Activated naive CD4-positive, alpha-beta T cell treated with anti-CD3 and anti-CD28 coated beads, Interleukin-2, amount 50 U/mL, for 72 hours (primary cell): Measurements from ENCODE around the gene CHST12. TPM values are rescaled to one million over a fixed set of nuclear protein-coding genes. Genes with fewer than 3 reads are reported as not detected.
"Not testable (repeated sequence)": the region's sequence is repeated elsewhere in the genome, so short reads cannot be mapped to it uniquely, and the experiment has no call there.

ENCODE experiments used
- ATAC-seq, 2 donors: fragments of 150-1000 bp; cut with Tn5 transposase; 2 replicates each; pipeline ENCODE4 v1.10.0; 2021; ENCODE audit warnings: mild to moderate bottlenecking in 2 of 2, moderate library complexity in 2 of 2
- DNase-seq, 2 donors: peaks; one replicate each; pipeline ENCODE4 v3.0.0; 2021 to 2022; ENCODE audit warnings: low spot score in 2 of 2
- H3K27ac Mint-ChIP-seq, 2 donors: one replicate each; pipeline ENCODE4 v1.8.0; 2022; ENCODE audit warnings: mild to moderate bottlenecking in 2 of 2, mixed read lengths in 2 of 2
- H3K36me3 Mint-ChIP-seq, 2 donors: one replicate each; pipeline ENCODE4 v1.8.0; 2022; ENCODE audit warnings: mixed read lengths in 2 of 2
- H3K9me3 Mint-ChIP-seq, 2 donors: one replicate each; pipeline ENCODE4 v1.8.0; 2022; ENCODE audit warnings: mixed read lengths in 2 of 2
- total RNA-seq, 2 donors: library from RNA; stranded (reverse); gene quantifications; one replicate each; pipeline ENCODE4 v1.2.3, GENCODE V29; 2022

CHST12 gene
- total RNA-seq, 2 donors from 2014 or later = 1.3 to 2.6 TPM

DNA sequence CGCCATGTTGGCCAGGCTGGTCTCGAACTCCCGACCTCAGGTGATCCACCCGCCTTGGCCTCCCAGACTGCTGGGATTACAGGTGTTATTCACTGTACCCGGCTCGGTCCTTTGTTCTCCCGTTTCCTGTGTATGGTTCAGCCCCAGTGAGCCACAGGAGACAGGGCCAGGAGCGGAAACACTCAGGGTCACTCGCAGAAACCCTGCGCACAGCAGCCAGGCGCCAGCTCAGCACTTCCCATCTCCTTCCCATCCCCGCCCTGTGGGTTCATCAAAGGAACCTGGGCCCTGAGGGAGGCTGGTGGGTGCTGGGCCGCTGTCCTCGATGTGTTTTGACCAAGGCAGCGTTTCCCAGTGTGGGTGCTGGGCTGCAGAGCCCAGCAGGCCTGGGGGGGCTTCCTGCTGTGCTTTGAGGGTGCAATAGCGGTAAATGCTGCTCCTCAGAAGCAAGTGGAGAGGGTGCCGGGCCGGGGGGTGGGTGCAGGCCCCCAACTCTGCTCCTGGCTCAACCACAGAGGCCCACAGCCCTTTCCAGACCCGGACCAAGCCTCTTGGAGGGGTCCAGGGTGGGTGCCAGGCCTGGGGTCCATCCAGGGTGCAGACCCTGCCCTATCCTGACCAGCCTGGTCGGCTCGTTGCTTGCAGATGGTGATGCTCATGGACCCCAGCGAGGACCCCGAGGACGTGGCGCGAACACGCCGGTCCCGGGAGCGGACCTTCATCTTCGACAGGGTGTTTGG, 15.3 kb upstream of the CHST12 start:
- no peaks in the 10 kb centered on the region for H3K9me3 Mint-ChIP-seq
- no peak overlapping the region for H3K27ac Mint-ChIP-seq
- ATAC-seq (no peak), DNase-seq (no peak)
- H3K36me3 Mint-ChIP-seq = no peaks in the 10 kb centered on the region

DNA sequence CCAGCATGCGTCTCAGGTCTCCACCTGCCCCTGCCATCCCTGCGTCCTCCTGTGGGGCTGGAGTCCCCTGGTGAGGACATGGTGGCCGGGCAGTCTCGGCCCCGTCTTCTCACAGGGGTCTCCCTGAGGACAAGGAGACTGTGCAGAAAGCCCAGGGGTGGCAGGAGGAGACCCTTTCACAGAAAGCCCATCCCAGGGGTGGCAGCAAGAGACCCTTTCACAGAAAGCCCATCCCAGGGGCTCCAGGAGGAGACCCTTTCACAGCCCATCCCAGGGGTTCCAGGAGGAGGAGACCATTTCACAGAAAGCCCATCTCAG, 14.8 kb upstream of the CHST12 start:
- Mint-ChIP-seq H3K36me3 (no peaks in the 10 kb centered on the region), H3K27ac (no peak overlapping the region), H3K9me3 (no peaks in the 10 kb centered on the region)
- DNase-seq (no peak), ATAC-seq (no peak)

- not testable (repeated sequence) for H3K9me3 Mint-ChIP-seq, ATAC-seq, DNase-seq, H3K27ac Mint-ChIP-seq, H3K36me3 Mint-ChIP-seq
These were observed 13.2 kb upstream of the CHST12 start for GRCh38 chr7:2390020-2390816.

DNA sequence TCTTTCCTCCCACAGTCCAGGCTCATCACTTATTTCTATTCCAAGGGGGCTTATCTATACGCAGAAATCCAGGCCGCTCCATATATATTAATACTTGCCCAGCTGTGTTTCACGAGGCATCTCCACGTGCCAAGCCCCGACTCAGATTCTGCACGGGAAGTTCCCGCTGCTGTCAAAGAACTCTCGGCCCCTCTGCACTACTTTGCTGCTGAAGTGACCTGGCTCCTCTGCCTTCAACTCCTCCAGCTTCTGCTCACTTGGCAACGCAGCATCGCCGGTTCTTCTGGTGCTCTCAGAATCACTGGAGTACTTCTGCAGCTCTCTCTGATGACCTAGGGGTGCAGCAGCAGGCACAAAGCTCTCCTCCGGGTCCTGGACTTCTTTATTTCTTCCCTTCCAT, 9.7 kb upstream of the CHST12 start:
- no peak for DNase-seq

DNA sequence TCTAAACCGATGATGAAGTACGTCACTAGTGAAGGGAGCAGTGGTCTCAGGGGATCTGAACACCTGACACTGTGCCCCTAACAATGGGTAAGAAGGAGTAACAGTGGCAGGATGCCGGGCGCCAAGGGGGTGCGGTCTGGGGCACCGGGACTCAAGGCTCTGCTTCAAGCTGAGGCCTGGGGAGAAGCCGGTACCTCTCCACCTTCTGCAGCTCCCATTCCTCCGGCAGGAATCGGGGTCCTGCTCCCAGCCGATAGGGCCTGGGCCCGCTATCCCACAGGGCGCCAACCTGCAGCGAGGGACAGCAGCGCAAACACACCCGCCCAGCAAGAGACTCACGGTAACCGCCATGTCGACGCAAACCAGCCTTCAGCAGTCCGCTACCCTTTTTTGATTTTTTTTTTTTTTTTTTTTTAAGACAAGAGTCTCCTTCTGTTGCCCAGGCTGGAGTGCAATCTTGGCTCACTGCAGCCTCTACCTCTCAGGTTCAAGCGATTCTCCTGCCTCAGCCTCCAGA, 8.8 kb upstream of the CHST12 start:
- Mint-ChIP-seq H3K9me3 (no peaks in the 10 kb centered on the region), H3K27ac (no peak overlapping the region), H3K36me3 (no peaks in the 10 kb centered on the region)
- DNase-seq (no peak), ATAC-seq (no peak)

More for the DNA sequence above, 9.7 kb upstream of the CHST12 start:
- no peak for ATAC-seq
- Mint-ChIP-seq H3K36me3 (no peaks in the 10 kb centered on the region), H3K27ac (no peak overlapping the region), H3K9me3 (no peaks in the 10 kb centered on the region)

- DNase-seq (no peak), ATAC-seq (no peak)
- Mint-ChIP-seq H3K27ac (no peak overlapping the region), H3K36me3 (no peaks in the 10 kb centered on the region), H3K9me3 (no peaks in the 10 kb centered on the region)
These were observed 4.9 kb upstream of the CHST12 start for GRCh38 chr7:2398506-2398905.

DNA sequence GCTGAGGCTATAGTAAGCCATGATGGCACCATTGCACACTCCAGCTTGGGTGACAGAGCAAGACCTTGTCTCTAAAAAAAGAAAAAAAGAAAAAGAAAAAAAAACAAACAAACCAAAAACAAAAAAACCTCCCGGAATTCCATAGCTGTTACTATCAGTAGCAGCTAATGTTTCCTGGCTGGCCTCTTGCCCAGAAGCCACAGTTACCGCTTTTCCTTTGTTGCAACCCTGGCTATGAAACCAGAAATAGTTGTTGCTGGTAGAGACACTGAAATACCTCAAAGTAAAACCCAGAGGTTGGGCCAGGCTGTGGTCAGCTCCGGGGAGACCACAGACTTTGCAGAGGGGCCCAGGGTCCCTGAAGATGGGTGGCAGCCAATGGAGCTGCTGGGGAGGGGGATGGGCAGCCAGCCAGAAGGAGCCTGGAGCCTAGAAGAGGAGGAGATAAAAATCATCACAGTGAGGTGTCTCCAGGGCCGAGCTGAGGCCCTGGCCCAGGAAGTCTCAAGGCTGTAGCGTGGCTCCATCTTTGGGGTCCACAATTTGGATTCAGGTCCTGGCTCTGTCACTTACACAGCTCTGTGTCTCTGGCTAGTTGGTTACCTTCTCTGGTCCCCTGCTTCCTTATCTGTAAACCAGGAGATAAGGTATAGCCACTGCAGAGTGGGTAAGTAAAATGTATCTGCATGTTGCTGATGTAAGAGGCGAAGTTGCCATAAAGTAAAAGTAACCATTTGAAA, 3.4 kb upstream of the CHST12 start:
- no peak overlapping the region for H3K27ac Mint-ChIP-seq
- DNase-seq (no peak), ATAC-seq (no peak)
- H3K9me3 Mint-ChIP-seq = peaks cover 0 to 4% of the 10 kb centered on the region in 2 donors
- peaks cover 0 to 6% of the 10 kb centered on the region in 2 donors for H3K36me3 Mint-ChIP-seq

- Mint-ChIP-seq H3K36me3 (peaks cover 5 to 15% of the 10 kb centered on the region in 2 donors), H3K27ac (no peak overlapping the region), H3K9me3 (peaks cover 0 to 4% of the 10 kb centered on the region in 2 donors)
- no peak for ATAC-seq
- DNase-seq = no peak
These were observed 761 bp upstream of the CHST12 start for GRCh38 chr7:2402687-2403013.

DNA sequence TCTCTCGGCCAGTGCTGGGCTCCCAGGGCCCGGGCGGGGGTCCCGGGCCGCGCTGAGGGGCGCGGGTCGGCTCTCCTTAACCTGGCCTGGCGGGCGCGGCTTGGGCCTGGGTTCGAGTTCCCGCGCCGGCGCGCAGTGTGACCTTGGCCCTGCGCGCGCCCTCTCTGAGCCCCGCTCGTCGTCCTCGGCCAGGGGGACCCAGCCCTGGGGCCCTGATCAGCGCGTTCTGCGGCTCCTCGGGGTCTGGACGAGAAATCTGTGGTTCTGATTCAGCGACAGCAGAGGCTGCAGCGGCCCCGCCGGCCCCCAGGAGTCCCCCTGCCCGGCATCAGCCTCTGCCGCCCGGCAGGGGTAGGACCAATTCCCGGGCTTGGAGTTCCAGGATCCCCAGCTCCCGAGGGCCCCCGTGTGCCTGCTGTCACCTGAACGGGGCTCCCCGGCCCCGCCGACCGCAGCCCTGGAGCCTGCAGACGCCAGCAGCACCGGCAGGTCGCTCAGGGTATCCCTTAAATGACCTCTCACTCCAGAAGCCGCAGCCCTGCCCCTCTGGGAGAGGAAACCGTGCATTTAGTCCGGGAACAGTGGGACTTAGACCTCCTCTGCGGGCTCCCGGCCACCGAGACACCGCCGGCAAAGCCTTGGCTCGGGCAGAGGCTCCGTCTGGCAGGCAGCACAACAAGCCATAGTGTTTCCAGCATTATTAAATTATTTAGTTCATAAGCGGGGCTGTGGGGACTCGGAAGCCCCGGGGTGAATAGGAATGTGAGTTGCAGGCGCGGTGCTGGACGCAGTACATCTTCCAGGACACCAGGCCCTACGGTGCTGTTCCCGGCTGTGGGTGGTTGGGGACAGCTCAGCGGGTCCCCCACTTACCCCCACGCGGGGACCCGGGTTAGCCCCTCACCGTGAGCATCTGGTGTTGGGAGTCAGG, 572 bp downstream of the CHST12 start:
- peak; percentile 5 to 15 for ATAC-seq
- Mint-ChIP-seq H3K27ac (peak overlapping the region in 1 of 2 donors; percentile 65), H3K9me3 (peaks cover 0 to 4% of the 10 kb centered on the region in 2 donors), H3K36me3 (peaks cover 5 to 15% of the 10 kb centered on the region in 2 donors)
- DNase-seq = peak in 1 of 2 donors; percentile 39

DNA sequence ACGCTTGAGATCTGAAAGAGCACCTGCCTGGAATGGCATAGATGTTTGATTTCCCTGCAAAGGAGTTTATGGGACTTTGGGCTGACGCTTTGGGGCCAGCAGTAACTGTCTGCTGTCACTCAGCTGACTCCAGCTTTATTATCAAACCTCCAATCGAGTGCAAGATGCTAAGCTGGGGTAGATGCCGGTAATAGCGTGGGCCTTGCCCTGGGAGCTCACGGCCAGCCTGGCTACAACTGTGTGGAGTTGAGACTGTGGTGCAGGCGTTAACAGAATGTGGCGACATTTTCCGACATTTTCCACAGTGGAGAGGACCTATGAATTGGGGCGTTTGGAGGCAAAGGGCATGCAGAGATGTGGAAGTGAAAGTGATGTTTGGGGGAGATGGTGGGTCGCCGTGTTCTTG, 1.3 kb downstream of the CHST12 start:
- H3K27ac Mint-ChIP-seq = peak overlapping the region in 1 of 2 donors; percentile 65
- DNase-seq (no peak), ATAC-seq (no peak)
- peaks cover 0 to 4% of the 10 kb centered on the region in 2 donors for H3K9me3 Mint-ChIP-seq
- peaks cover 5 to 15% of the 10 kb centered on the region in 2 donors for H3K36me3 Mint-ChIP-seq

GRCh38 chr7:2405201-2405600, 1.8 kb downstream of the CHST12 start:
- peak overlapping the region; percentile 65 to 73 for H3K27ac Mint-ChIP-seq
- DNase-seq (no peak), ATAC-seq (no peak)
- peaks cover 0 to 4% of the 10 kb centered on the region in 2 donors for H3K9me3 Mint-ChIP-seq
- peaks cover 5 to 15% of the 10 kb centered on the region in 2 donors for H3K36me3 Mint-ChIP-seq

- Mint-ChIP-seq H3K36me3 (peaks cover 5 to 15% of the 10 kb centered on the region in 2 donors), H3K9me3 (peaks cover 0 to 4% of the 10 kb centered on the region in 2 donors), H3K27ac (peak overlapping the region; percentile 65 to 73)
- DNase-seq (peak; percentile 58 to 78), ATAC-seq (peak; percentile 79 to 87)
These were observed 2.4 kb downstream of the CHST12 start for GRCh38 chr7:2405601-2406345.

DNA sequence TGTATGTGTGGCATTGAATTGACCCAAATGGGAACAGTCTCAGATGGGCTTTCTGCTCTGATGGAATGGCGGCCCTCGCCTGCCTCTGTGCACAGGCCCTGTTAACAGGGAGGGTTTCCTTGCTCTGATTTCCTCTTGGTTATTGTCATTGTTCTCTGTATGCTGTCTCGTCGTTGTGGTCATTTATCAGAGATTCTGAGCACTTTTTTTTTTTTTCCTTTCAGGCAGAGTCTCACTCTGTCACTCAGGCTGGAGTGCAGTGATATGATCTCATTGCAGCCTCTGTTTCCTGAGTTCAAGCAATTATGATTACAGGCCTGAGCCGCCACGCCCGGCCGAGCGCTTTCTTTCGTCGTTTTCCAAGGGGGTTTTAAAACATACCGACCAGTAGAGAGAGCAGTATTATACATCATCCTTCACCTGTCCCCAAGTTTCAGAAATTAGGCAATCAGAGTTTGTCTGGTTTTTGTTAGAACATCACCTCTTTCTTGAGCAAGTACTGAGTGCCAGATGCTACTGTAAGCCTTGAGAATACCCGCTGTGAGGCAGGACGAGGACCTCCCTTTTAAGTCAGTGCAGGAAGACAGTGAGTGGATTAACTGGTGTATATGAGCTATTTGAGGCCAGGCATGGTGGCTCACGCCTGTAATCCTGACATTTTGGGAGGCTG, 6.5 kb downstream of the CHST12 start:
- peaks cover 5 to 10% of the 10 kb centered on the region in 2 donors for H3K36me3 Mint-ChIP-seq
- H3K9me3 Mint-ChIP-seq = peaks cover 0 to 1% of the 10 kb centered on the region in 2 donors
- H3K27ac Mint-ChIP-seq = no peak overlapping the region
- no peak for DNase-seq
- no peak for ATAC-seq

DNA sequence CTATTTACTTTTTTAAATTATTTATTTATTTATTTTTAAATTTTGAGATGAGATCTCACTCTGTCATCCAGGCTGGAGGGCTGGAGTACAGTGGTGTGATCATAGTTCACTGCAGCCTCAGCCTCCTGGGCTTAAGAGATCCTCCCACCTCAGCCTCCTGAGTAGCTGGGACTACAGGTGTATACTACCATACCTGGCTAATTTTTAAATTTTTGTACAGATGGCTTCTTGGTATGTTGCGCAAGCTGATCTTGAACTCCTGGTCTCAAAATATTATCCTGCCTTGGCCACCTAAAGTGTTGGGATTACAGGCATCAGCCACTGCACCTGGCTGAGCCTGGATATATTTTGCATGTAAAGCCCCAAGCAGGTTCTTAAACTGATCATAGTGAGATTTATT, 7.6 kb downstream of the CHST12 start:
- DNase-seq (no peak), ATAC-seq (no peak)
- H3K36me3 Mint-ChIP-seq = peaks cover 5 to 6% of the 10 kb centered on the region in 2 donors
- H3K9me3 Mint-ChIP-seq = no peaks in the 10 kb centered on the region
- H3K27ac Mint-ChIP-seq = no peak overlapping the region
